Measurements from ENCODE around the gene CCDC57.

DNA sequence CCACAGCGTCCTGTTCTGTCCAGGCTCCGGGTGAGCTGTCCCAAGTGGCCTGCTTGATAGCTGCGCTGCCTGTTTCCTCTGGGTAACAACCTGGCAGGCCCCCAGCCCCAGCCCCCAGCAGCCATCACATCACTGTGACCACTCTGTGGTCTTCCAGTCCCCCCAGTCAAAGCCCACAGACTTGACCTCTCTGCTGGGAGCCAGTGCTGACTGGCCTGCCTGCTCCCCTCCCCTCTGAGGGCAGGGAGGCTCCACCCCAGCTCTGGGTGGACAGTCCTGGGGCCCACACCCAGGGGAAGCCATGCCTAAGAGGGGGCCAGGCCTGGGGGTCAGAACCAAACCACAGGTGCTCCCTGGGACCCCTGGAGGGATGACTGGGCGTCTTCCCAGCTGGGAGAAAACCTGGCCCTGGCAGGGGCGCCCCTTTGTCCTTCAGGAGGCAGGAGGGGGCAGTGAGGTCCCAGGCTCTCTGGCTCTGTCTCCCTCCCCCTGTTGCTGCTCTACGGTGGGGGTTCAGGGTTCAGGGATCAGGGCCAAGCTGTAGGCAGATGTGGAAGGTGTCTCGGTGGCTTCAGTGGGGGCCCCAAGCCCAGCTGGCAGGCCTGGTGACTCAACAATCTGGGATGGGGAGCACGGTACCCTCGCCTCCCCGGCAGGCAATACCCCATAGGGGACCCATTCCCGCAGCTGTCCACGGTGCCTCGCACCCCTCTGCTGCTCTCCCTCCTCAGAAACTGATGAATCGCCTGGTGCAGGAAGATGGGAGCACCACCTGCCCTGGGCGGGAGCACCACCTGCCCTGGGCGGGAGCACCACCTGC, 14.4 kb upstream of the CCDC57 start:
- no peak for TF ChIP-seq POLR2A (IDR thresholded peaks at IDR 0.05)
- TF ChIP-seq, protein P1, sequence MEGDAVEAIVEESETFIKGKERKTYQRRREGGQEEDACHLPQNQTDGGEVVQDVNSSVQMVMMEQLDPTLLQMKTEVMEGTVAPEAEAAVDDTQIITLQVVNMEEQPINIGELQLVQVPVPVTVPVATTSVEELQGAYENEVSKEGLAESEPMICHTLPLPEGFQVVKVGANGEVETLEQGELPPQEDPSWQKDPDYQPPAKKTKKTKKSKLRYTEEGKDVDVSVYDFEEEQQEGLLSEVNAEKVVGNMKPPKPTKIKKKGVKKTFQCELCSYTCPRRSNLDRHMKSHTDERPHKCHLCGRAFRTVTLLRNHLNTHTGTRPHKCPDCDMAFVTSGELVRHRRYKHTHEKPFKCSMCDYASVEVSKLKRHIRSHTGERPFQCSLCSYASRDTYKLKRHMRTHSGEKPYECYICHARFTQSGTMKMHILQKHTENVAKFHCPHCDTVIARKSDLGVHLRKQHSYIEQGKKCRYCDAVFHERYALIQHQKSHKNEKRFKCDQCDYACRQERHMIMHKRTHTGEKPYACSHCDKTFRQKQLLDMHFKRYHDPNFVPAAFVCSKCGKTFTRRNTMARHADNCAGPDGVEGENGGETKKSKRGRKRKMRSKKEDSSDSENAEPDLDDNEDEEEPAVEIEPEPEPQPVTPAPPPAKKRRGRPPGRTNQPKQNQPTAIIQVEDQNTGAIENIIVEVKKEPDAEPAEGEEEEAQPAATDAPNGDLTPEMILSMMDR (IDR thresholded peaks at IDR 0.05), result no peak

Data from thyroid gland (tissue), 4 donors.